ENCODE results near the gene LSM10.
A peak's percentile ranks its signal among the peaks of the same experiment; 100 is the strongest.

GRCh38 chr1:36384542-36385409, 12.9 kb downstream of the LSM10 start:
- TF ChIP-seq CTCF (IDR thresholded peaks at IDR 0.05) (no peak), POLR2AphosphoS5 (IDR thresholded peaks at IDR 0.05) (peak; percentile 11 to 82 (median 78))

Data from stomach (tissue), 4 donors.